NCI-H1092 treated with DMSO at 0.1 percent for 48 hours (cell line): Measurements from ENCODE around the gene CRY1.
A peak's percentile ranks its signal among the peaks of the same experiment; 100 is the strongest.

Source experiments
- DNase-seq: peaks from one replicate; lab custom pipeline; 2025; lab: John Stamatoyannopoulos, UW

CRY1 gene

GRCh38 chr12:106962286-106962685, 131.1 kb downstream of the CRY1 start:
- DNase-seq = no peak

- no peak for DNase-seq
Observed at GRCh38 chr12:106960443-106960842, 132.9 kb downstream of the CRY1 start.

- no peak for DNase-seq
Observed at GRCh38 chr12:106957583-106957982, 135.8 kb downstream of the CRY1 start.

- DNase-seq = no peak
Observed at GRCh38 chr12:106956048-106956578, 137.2 kb downstream of the CRY1 start.

GRCh38 chr12:106955377-106956047, 137.8 kb downstream of the CRY1 start, which contains the start of gene TMEM263:
Gene TMEM263, plus strand, starts transcription at chr12:106955907. Its CDS starts 11,210 bp downstream, at chr12:106967117.
- DNase-seq = peak; percentile 93

- DNase-seq = no peak
Observed at GRCh38 chr12:106954462-106955376, 138.6 kb downstream of the CRY1 start.

- no peak for DNase-seq
Observed at GRCh38 chr12:106953352-106954250, 139.7 kb downstream of the CRY1 start.

- DNase-seq = no peak
Observed at GRCh38 chr12:106950591-106950990, 142.8 kb downstream of the CRY1 start.

GRCh38 chr12:106947461-106947860, 145.9 kb downstream of the CRY1 start:
- DNase-seq = no peak

- DNase-seq = no peak
Observed at GRCh38 chr12:106945261-106945851, 148.0 kb downstream of the CRY1 start.

- no peak for DNase-seq
Observed at GRCh38 chr12:106942775-106943174, 150.6 kb downstream of the CRY1 start.

GRCh38 chr12:106941481-106942156, 151.7 kb downstream of the CRY1 start:
- DNase-seq = no peak
